Trophoblast cell (in vitro differentiated cells and primary cell): ENCODE data around the gene DLEC1.

ENCODE experiments used
- DNase-seq, 2 donors: peaks; one replicate each; pipeline ENCODE4 v3.0.0-alpha.2; 2016
- H2AFZ ChIP-seq: 2 replicates; pipeline ENCODE4 v1.6.1; 2013; ENCODE audit warnings: low read length, moderate library complexity, mild to moderate bottlenecking; ENCODE audit not compliant: insufficient read depth, poor library complexity
- H2AK5ac ChIP-seq: 2 replicates; pipeline ENCODE4 v1.6.1; 2013; ENCODE audit warnings: mild to moderate bottlenecking, low read length
- H2BK120ac ChIP-seq: 2 replicates; pipeline ENCODE4 v1.6.1; 2013; ENCODE audit warnings: low read length, mild to moderate bottlenecking, moderate library complexity; ENCODE audit not compliant: insufficient read depth, poor library complexity
- H2BK12ac ChIP-seq: 2 replicates; pipeline ENCODE4 v1.6.1; 2013; ENCODE audit warnings: mild to moderate bottlenecking, low read length, moderate library complexity
- H2BK5ac ChIP-seq: 2 replicates; pipeline ENCODE4 v1.6.1; 2013; ENCODE audit warnings: low read length, low read depth, moderate library complexity, mild to moderate bottlenecking; ENCODE audit not compliant: poor library complexity
- H3K14ac ChIP-seq: 2 replicates; pipeline ENCODE4 v1.6.1; 2013; ENCODE audit warnings: mild to moderate bottlenecking, low read length
- H3K18ac ChIP-seq: 2 replicates; pipeline ENCODE4 v1.6.1; 2013; ENCODE audit warnings: mild to moderate bottlenecking, low read length
- H3K23ac ChIP-seq: 2 replicates; pipeline ENCODE4 v1.6.1; 2013; ENCODE audit warnings: low read length
- H3K27ac ChIP-seq: 2 replicates; pipeline ENCODE4 v1.5.1; 2013; ENCODE audit warnings: low read depth, mild to moderate bottlenecking, inconsistent platforms, low read length, moderate library complexity
- H3K27me3 ChIP-seq: 2 replicates; pipeline ENCODE4 v1.6.1; 2013; ENCODE audit warnings: inconsistent platforms, mild to moderate bottlenecking, low read length, moderate library complexity; ENCODE audit not compliant: insufficient read depth
- H3K36me3 ChIP-seq, 2 experiments: 1 replicate in 1 of 2; 2 replicates in 1 of 2; pipeline ENCODE4 v1.6.1; 2013; ENCODE audit warnings: low read length in 2 of 2, mild to moderate bottlenecking in 2 of 2, moderate library complexity in 1 of 2; ENCODE audit not compliant: insufficient read depth in 2 of 2, control insufficient read depth in 1 of 2
- H3K4ac ChIP-seq: 2 replicates; pipeline ENCODE4 v1.6.1; 2013; ENCODE audit warnings: low read depth, mild to moderate bottlenecking, low read length, moderate library complexity
- H3K4me1 ChIP-seq, 2 experiments: 1 replicate in 1 of 2; 2 replicates in 1 of 2; pipeline ENCODE4 v1.6.1; 2013; ENCODE audit warnings: low read length in 2 of 2, mild to moderate bottlenecking in 2 of 2, moderate library complexity in 1 of 2; ENCODE audit not compliant: insufficient read depth in 2 of 2, control insufficient read depth in 1 of 2
- H3K4me2 ChIP-seq: 2 replicates; pipeline ENCODE4 v1.6.1; 2013; ENCODE audit warnings: inconsistent platforms, mild to moderate bottlenecking, low read length, moderate library complexity
- H3K4me3 ChIP-seq: 2 replicates; pipeline ENCODE4 v1.5.1; 2013; ENCODE audit warnings: mild to moderate bottlenecking, low read depth, low read length, inconsistent platforms
- H3K79me1 ChIP-seq: one replicate; pipeline ENCODE4 v1.6.1; 2013; ENCODE audit warnings: low read length
- H3K79me2 ChIP-seq: 2 replicates; pipeline ENCODE4 v1.6.1; 2013; ENCODE audit warnings: low read length, mild to moderate bottlenecking; ENCODE audit not compliant: control insufficient read depth, insufficient read depth, poor library complexity
- H3K9ac ChIP-seq: 2 replicates; pipeline ENCODE4 v1.6.1; 2013; ENCODE audit warnings: mild to moderate bottlenecking, low read length
- H3K9me3 ChIP-seq: 2 replicates; pipeline ENCODE4 v1.6.1; 2013; ENCODE audit warnings: low read depth, mild to moderate bottlenecking, control low read depth, inconsistent platforms, low read length; ENCODE audit not compliant: insufficient read depth
- H4K12ac ChIP-seq: 2 replicates; pipeline ENCODE4 v1.6.1; 2013; ENCODE audit warnings: low read depth, mild to moderate bottlenecking, low read length, moderate library complexity
- H4K8ac ChIP-seq: 2 replicates; pipeline ENCODE4 v1.6.1; 2013; ENCODE audit warnings: low read depth, mild to moderate bottlenecking, low read length, moderate library complexity
- H4K91ac ChIP-seq: one replicate; pipeline ENCODE4 v1.6.1; 2013; ENCODE audit warnings: low read depth, mild to moderate bottlenecking, low read length, moderate library complexity
- WGBS: extraction: QIAGEN DNeasy Blood & Tissue Kit; methylation state at CpG from one replicate; pipeline ENCODE4 v1.1.7; 2013; ENCODE audit warnings: missing lambda C conversion rate; ENCODE audit not compliant: insufficient read length, insufficient coverage; ENCODE audit errors: extremely low coverage; 5-methylcytosine and 5-hydroxymethylcytosine counted together

Gene DLEC1

DNA sequence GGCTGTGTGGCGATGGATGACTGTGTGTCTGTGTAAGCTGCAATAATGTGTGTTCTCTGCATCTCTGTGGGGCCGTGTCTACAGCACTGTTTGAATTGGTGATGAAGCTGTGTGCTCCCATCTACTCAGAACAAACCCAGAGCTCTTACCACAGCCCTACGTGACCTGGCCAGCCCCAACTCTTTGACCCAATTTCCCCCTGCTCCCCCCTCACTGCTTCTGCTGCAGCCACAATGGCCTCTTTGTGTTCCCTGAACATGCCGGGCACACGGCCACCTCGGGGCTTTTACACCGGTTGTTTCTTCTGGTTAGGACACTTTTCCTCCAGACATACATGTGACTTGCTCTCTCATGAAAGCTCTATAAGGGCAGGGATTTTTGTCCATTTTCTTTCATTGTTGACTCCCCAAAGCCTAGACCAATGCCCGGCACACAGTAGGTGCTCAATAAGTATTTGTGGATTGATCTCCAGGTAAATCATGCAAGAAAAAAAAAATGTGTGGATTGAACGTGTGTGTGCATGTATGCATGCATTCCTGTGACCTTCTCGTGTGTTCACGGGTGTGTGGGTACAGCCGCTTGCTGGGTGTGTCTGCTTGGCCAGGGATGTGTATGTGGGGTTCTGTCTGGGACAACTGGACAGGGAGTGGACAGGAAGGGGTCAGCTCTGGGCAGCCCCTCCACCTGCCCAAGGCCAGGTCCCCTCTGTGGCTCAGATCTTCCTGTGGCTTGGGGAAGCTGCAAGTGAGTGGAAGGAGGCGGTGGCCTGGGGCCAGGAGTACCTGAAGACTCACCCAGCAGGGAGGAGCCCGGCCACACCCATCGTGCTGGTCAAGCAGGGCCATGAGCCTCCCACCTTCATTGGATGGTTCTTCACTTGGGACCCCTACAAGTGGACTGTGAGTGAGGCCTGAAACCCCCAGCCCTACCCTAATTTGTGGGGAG is 33.7 kb upstream of the DLEC1 start:
- no peak overlapping the region for H2AK5ac ChIP-seq
- no peak for DNase-seq
- H2BK12ac ChIP-seq: no peak overlapping the region
- no peak overlapping the region for H2BK120ac ChIP-seq
- H3K23ac ChIP-seq: no peak overlapping the region
- H3K27me3 ChIP-seq: no peaks in the 10 kb centered on the region
- H4K8ac ChIP-seq: no peak overlapping the region
- H3K4me1 ChIP-seq: no peaks in the 10 kb centered on the region
- peaks cover 4% of the 10 kb centered on the region for H3K9me3 ChIP-seq
- H4K91ac ChIP-seq: no peak overlapping the region
- H3K4ac ChIP-seq: no peak overlapping the region
- no peak overlapping the region for H4K12ac ChIP-seq
- H2BK5ac ChIP-seq: no peak overlapping the region
- no peak overlapping the region for H3K4me3 ChIP-seq
- no peaks in the 10 kb centered on the region for H3K79me1 ChIP-seq
- H3K18ac ChIP-seq: no peak overlapping the region
- no peak overlapping the region for H3K14ac ChIP-seq
- H3K36me3 ChIP-seq: peaks cover 17 to 18% of the 10 kb centered on the region in 2 experiments
- no CpG with 5 or more reads among the region's 15 CpGs for WGBS
- no peak overlapping the region for H3K27ac ChIP-seq
- H2AFZ ChIP-seq: no peak overlapping the region
- H3K9ac ChIP-seq: no peak overlapping the region
- H3K4me2 ChIP-seq: no peak overlapping the region
- H3K79me2 ChIP-seq: no peaks in the 10 kb centered on the region

DNA sequence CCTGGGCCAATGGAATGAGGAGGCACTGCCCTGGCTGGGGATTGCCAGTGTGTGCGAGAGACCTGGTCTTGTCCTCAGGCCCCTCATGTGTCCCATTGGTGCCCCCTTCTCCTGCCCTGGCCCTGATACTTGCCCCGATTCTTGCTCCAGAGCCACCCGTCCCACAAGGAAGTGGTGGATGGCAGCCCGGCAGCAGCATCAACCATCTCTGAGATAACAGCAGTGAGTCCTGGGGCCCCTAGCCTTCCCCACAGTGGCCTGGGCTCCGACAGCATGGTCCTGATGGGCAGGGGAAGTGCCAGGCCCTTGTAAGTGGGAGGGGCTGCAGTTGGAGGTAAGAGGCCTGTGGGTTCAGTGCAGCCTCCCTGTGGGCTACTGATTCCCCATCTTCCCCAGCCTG is 33.0 kb upstream of the DLEC1 start:
- Histone ChIP-seq H3K79me1 (no peaks in the 10 kb centered on the region), H3K4me1 (no peaks in the 10 kb centered on the region), H3K27me3 (no peaks in the 10 kb centered on the region), H2BK120ac (no peak overlapping the region), H3K79me2 (no peaks in the 10 kb centered on the region), H3K9me3 (peaks cover 4% of the 10 kb centered on the region), H3K4me2 (no peak overlapping the region), H3K36me3 (peaks cover 16 to 18% of the 10 kb centered on the region in 2 experiments), H2AK5ac (no peak overlapping the region), H2AFZ (no peak overlapping the region), H3K4ac (no peak overlapping the region), H2BK12ac (no peak overlapping the region), H4K8ac (no peak overlapping the region), H3K9ac (no peak overlapping the region), H2BK5ac (no peak overlapping the region), H3K14ac (no peak overlapping the region), H3K23ac (no peak overlapping the region), H3K4me3 (no peak overlapping the region), H3K18ac (no peak overlapping the region), H3K27ac (no peak overlapping the region), H4K12ac (no peak overlapping the region), H4K91ac (no peak overlapping the region)
- WGBS: no CpG with 5 or more reads among the region's 5 CpGs
- DNase-seq: no peak

DNA sequence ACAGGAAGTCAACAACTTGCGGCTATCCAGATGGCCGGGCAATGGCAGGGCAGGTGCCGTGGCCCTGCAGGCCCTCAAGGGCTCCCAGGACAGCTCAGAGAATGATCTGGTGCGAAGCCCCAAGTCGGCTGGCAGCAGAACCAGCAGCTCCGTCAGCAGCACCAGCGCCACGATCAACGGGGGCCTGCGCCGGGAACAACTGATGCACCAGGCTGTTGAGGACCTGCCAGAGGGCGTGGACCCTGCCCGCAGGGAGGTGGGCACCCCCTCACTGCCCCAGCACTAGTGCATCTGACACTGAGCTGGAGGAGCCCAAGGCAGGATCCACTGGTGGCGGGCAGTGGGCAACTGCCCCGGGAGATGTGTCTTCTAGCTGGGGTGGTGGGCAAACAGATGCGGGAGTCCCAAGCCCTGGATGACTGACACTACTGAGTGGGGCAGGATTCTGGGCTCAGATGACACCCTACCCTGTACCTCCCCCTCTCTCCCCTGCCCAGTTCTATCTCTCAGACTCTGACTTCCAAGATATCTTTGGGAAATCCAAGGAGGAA is 32.5 kb upstream of the DLEC1 start:
- H3K14ac ChIP-seq: no peak overlapping the region
- no peak overlapping the region for H2BK120ac ChIP-seq
- no peak overlapping the region for H3K4me2 ChIP-seq
- no peaks in the 10 kb centered on the region for H3K79me1 ChIP-seq
- H3K4me3 ChIP-seq: no peak overlapping the region
- peaks cover 4% of the 10 kb centered on the region for H3K9me3 ChIP-seq
- no peak overlapping the region for H3K27ac ChIP-seq
- H4K91ac ChIP-seq: no peak overlapping the region
- no CpG with 5 or more reads among the region's 16 CpGs for WGBS
- no peak overlapping the region for H2AFZ ChIP-seq
- H3K4ac ChIP-seq: no peak overlapping the region
- peaks cover 16 to 18% of the 10 kb centered on the region in 2 experiments for H3K36me3 ChIP-seq
- no peak overlapping the region for H3K18ac ChIP-seq
- no peak overlapping the region for H4K8ac ChIP-seq
- H2BK12ac ChIP-seq: no peak overlapping the region
- H3K23ac ChIP-seq: no peak overlapping the region
- no peak overlapping the region for H3K9ac ChIP-seq
- no peaks in the 10 kb centered on the region for H3K4me1 ChIP-seq
- no peak overlapping the region for H2AK5ac ChIP-seq
- no peak overlapping the region for H4K12ac ChIP-seq
- H3K27me3 ChIP-seq: no peaks in the 10 kb centered on the region
- H2BK5ac ChIP-seq: no peak overlapping the region
- no peaks in the 10 kb centered on the region for H3K79me2 ChIP-seq
- DNase-seq: no peak

DNA sequence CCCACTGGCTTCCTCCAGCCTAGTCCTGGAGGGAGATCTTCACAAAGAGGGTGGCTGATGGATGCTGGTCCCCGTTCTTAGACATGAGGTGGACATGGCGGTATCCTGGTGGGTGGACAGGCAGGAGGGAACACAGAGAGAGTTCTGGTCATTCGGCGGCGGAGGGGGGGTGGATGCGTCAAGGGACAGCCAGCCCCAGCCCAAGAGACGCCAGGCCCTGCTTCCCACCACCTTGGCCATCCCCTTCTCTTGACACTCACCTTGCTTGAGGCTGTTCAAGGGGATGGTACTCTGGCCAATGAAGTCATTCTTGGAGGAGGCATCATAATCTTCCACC is 31.3 kb upstream of the DLEC1 start:
- no peak overlapping the region for H2AK5ac ChIP-seq

More for the DNA sequence above, 31.3 kb upstream of the DLEC1 start:
- Histone ChIP-seq H3K4me2 (no peak overlapping the region), H3K36me3 (peaks cover 14 to 18% of the 10 kb centered on the region in 2 experiments), H3K27me3 (no peaks in the 10 kb centered on the region), H3K4me1 (no peaks in the 10 kb centered on the region), H2BK5ac (no peak overlapping the region), H3K23ac (no peak overlapping the region), H3K14ac (no peak overlapping the region), H3K79me1 (no peaks in the 10 kb centered on the region), H3K4me3 (no peak overlapping the region), H3K27ac (no peak overlapping the region), H2AFZ (no peak overlapping the region), H2BK120ac (no peak overlapping the region), H3K9me3 (peaks cover 4% of the 10 kb centered on the region), H4K91ac (no peak overlapping the region), H2BK12ac (no peak overlapping the region), H3K18ac (no peak overlapping the region), H3K9ac (no peak overlapping the region), H3K4ac (no peak overlapping the region), H3K79me2 (no peaks in the 10 kb centered on the region), H4K12ac (no peak overlapping the region), H4K8ac (no peak overlapping the region)
- no peak for DNase-seq
- WGBS: no CpG with 5 or more reads among the region's 7 CpGs
